Esophagus muscularis mucosa (tissue), 4 donors: ENCODE results near the gene FRMD4A. TPM values are rescaled to one million over a fixed set of nuclear protein-coding genes. Genes with fewer than 3 reads are reported as not detected.

Source experiments
- DNase-seq: peaks from one replicate; pipeline ENCODE4 v3.0.0-alpha.2; 2017; ENCODE audit errors: extremely low spot score
- H3K27ac ChIP-seq, 4 donors: fragments of 200-600 bp; sonication (generic); replicated peaks in 1 of 4; 1 replicate in 3 of 4; 2 replicates in 1 of 4; pipeline ENCODE4 v1.5.1; 2016 to 2019; ENCODE audit warnings: mild to moderate bottlenecking in 1 of 4
- H3K27me3 ChIP-seq, 4 donors: fragments of 200-600 bp; sonication (generic); one replicate each; pipeline versions ENCODE4 v1.5.1 to v1.6.0; 2016 to 2019
- H3K36me3 ChIP-seq, 4 donors: fragments of 200-600 bp; sonication (generic); one replicate each; pipeline ENCODE4 v1.5.1; 2016 to 2019
- H3K4me1 ChIP-seq, 4 donors: fragments of 200-600 bp; sonication (generic); one replicate each; pipeline ENCODE4 v1.5.1; 2016 to 2019
- H3K4me3 ChIP-seq, 4 donors: fragments of 200-600 bp; sonication (generic); 1 replicate in 2 of 4; 2 replicates in 2 of 4; pipeline ENCODE4 v1.5.1; 2016 to 2019; ENCODE audit warnings: mild to moderate bottlenecking in 4 of 4, moderate library complexity in 1 of 4
- H3K9me3 ChIP-seq, 4 donors: fragments of 200-600 bp; sonication (generic); 1 replicate in 3 of 4; 2 replicates in 1 of 4; pipeline ENCODE4 v1.5.1; 2016 to 2019
- CTCF ChIP-seq, 3 experiments: fragments of 200-600 bp in 2 of 3; fragments of 450-650 bp in 1 of 3; sonication (generic) in 2 of 3; IDR thresholded peaks; one replicate each; pipeline ENCODE4 v1.5.1; 2017 to 2019; ENCODE audit warnings: antibody characterized with exemption in 3 of 3, mild to moderate bottlenecking in 2 of 3, moderate library complexity in 1 of 3
- EP300 ChIP-seq: sonication (generic); formaldehyde crosslinking; IDR thresholded peaks from one replicate; pipeline ENCODE4 v1.6.1; 2017; ENCODE audit warnings: antibody characterized with exemption
- POLR2A ChIP-seq: fragments of 450-650 bp; IDR thresholded peaks from one replicate; pipeline ENCODE4 v1.6.1; 2017; ENCODE audit warnings: antibody characterized with exemption, moderate library complexity, mild to moderate bottlenecking, low read depth
- POLR2AphosphoS5 ChIP-seq, 2 donors: sonication (generic); formaldehyde crosslinking; IDR thresholded peaks; one replicate each; pipeline ENCODE4 v1.6.1; 2017; ENCODE audit warnings: antibody characterized with exemption in 2 of 2
- WGBS: methylation state at CpG from one replicate; pipeline ENCODE4 v1.1.5; 2018; 5-methylcytosine and 5-hydroxymethylcytosine counted together
- intact Hi-C: fragments of 100-400 bp; cut with DNase I; formaldehyde crosslinking; loops from one replicate; pipeline ENCODE4 v1.15.1; 2023
- small RNA-seq, 3 donors: library from RNA; depleted of rRNA; stranded (forward); fragments of <200 nt; gene quantifications; one replicate each; pipeline ENCODE3, GENCODE V24; 2016
- total RNA-seq, 4 donors: library from RNA; depleted of rRNA; stranded (reverse); fragments of >200 nt; gene quantifications; one replicate each; pipeline versions ENCODE4 v1.1.0 to v1.2.1, GENCODE V29; 2016

The FRMD4A gene
- total RNA-seq, 4 donors from 2014 or later = 17.0 to 28.8 (median 21.8) TPM

- H3K9me3 ChIP-seq = no peaks in the 10 kb centered on the region
- H3K27me3 ChIP-seq = no peaks in the 10 kb centered on the region
- H3K4me3 ChIP-seq = no peak overlapping the region
- WGBS = 76% methylated on average over 8 of the region's 8 CpGs
- DNase-seq = no peak
- peaks cover 0 to under 1% (median 0%) of the 10 kb centered on the region in 4 donors for H3K4me1 ChIP-seq
- intact Hi-C loops = no loop called here
- peaks cover 14 to 78% (median 56%) of the 10 kb centered on the region in 4 donors for H3K36me3 ChIP-seq
- H3K27ac ChIP-seq = no peak overlapping the region
- TF ChIP-seq POLR2A = no peak
- TF ChIP-seq EP300 = no peak
- no peak for TF ChIP-seq POLR2AphosphoS5 (IDR thresholded peaks at IDR 0.05)
- TF ChIP-seq CTCF (IDR thresholded peaks at IDR 0.05) = no peak
These were observed 722.4 kb downstream of the FRMD4A start for GRCh38 chr10:13608246-13608853.

- Histone ChIP-seq H3K4me3 (no peak overlapping the region), H3K4me1 (no peaks in the 10 kb centered on the region), H3K36me3 (peaks cover 13 to 74% (median 45%) of the 10 kb centered on the region in 4 donors), H3K9me3 (no peaks in the 10 kb centered on the region), H3K27ac (no peak overlapping the region), H3K27me3 (no peaks in the 10 kb centered on the region)
- DNase-seq = no peak
- intact Hi-C loops = no loop called here
- WGBS = 85% methylated on average over 2 of the region's 2 CpGs
- TF ChIP-seq POLR2AphosphoS5 (IDR thresholded peaks at IDR 0.05) (no peak), CTCF (IDR thresholded peaks at IDR 0.05) (no peak), POLR2A (no peak), EP300 (no peak)
These were observed 726.2 kb downstream of the FRMD4A start for GRCh38 chr10:13604357-13605040.

GRCh38 chr10:13597909-13598308 lies 732.8 kb downstream of the FRMD4A start:
- H3K36me3 ChIP-seq = peaks cover 4 to 59% (median 32%) of the 10 kb centered on the region in 4 donors
- no peaks in the 10 kb centered on the region for H3K4me1 ChIP-seq
- WGBS = 59% methylated on average over 5 of the region's 5 CpGs
- no peak overlapping the region for H3K4me3 ChIP-seq
- no peak for DNase-seq
- TF ChIP-seq EP300 (no peak), POLR2AphosphoS5 (IDR thresholded peaks at IDR 0.05) (no peak), POLR2A (no peak), CTCF (IDR thresholded peaks at IDR 0.05) (no peak)
- intact Hi-C loops = no loop called here
- no peaks in the 10 kb centered on the region for H3K27me3 ChIP-seq
- no peak overlapping the region for H3K27ac ChIP-seq
- no peaks in the 10 kb centered on the region for H3K9me3 ChIP-seq

GRCh38 chr10:13594641-13595040 lies 736.1 kb downstream of the FRMD4A start:
- Histone ChIP-seq H3K27me3 (no peaks in the 10 kb centered on the region), H3K4me3 (no peak overlapping the region), H3K4me1 (peaks cover 0 to 3% (median 0%) of the 10 kb centered on the region in 4 donors), H3K27ac (no peak overlapping the region), H3K9me3 (no peaks in the 10 kb centered on the region), H3K36me3 (peaks cover 0 to 40% (median 23%) of the 10 kb centered on the region in 4 donors)
- no peak for DNase-seq
- intact Hi-C loops = no loop called here
- no peak for TF ChIP-seq POLR2A
- 96% methylated on average over 2 of the region's 2 CpGs for WGBS

Small RNAs within 50 kb of the gene (small RNA-seq; reads per million reads assigned to genes)
- 0 to 0.19 (median 0.08) reads per million in 3 donors for gene RNA5SP301
